Measurements from ENCODE around the gene CCDC57.

Gene CCDC57

DNA sequence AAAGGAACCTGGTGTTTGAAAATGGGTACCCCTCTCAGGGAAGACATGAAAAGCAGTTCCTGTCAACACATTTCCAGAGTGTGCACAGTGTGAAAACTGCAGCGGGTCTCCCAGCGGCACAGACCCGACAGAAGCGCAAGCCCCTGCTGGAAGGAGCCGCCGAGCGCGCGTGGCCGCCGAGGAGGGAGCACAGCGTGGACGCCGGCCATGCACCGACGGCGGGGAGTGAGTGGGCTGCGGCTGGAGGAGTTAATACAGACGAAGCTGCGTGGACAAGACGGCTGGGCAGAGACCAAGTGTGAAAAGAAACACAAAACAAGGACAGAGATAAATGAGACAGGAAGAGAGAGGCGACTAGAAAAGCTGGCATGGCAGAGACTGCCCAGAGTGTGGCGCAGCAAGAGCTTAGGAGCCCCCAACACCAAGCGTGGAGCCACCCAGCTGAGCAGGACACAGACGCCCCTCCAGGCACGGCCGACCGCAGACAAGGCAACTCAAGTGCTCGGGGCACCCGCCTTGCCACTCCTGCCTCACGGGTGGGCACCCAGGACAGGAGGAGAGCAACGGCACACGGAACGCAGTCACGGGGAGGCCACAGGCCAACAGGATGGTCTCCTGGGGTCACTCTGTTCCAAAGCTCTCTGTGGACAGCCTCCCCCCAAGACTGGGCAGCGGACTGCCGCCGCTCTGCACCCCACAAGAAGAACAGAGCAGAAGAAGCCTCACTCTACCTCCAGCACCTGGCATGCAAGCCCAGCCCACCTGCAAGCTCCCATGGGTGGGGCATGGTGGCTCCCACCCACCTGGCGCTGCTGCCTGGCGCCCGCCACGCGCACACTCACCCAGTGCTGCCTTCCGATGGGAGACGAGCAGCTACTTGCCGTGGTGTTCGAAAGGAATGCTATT, 32.7 kb upstream of the CCDC57 start:
- H3K27me3 ChIP-seq (ENCODE audit: low read depth, low read length), result no peaks in the 10 kb centered on the region
- no peak overlapping the region for H3K27ac ChIP-seq (ENCODE audit: low read length)
- H3K4me1 ChIP-seq (ENCODE audit: control insufficient read depth in 1 of 2, insufficient read depth in 2 of 2, low read length in 2 of 2), result peaks cover 35 to 81% of the 10 kb centered on the region in 2 donors
- no peaks in the 10 kb centered on the region for H3K9me3 ChIP-seq (ENCODE audit: control insufficient read depth in 1 of 2, low read length in 2 of 2)
- peaks cover 67% of the 10 kb centered on the region in 2 donors for H3K36me3 ChIP-seq (ENCODE audit: control insufficient read depth in 1 of 2, insufficient read depth in 2 of 2, low read length in 2 of 2)
- no peak overlapping the region for H3K4me3 ChIP-seq (ENCODE audit: low read depth in 1 of 2, low read length in 2 of 2)

DNA sequence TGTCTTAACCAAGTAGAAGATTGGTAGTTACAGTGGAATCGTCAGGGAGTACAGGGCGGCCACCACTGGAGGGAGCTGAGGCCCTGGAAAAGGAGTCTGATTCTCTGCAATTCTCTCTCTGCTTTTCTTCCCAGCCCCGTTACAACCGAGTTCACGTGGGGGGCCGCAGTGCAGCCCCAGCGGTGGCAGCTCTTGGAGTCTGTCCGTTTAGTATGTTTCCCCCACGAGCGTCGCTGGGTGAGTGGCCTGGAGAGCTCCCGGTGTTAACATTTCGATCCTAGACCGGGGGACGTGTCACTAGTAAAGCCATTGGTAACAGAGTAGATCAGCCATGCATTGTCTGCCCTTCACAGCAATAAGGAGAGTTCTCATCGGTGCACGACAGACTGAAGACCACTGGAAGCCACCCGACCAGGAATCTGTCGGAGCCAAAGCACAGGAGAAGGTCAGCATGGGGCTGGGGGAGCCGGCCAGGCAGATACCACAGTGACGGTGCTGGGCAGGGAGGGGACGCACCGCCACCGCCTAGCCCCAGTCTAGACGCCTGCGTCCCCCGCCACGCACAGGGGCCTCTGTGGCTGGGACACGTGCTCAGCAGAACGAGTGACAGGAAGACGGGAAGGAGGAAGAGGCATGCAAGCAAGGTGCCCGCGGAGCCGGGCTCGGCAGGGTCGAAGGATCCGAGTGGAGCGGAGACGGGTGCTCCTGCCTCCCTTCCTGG, 31.9 kb upstream of the CCDC57 start:
- H3K27ac ChIP-seq (ENCODE audit: low read length), result no peak overlapping the region
- no peaks in the 10 kb centered on the region for H3K9me3 ChIP-seq (ENCODE audit: control insufficient read depth in 1 of 2, low read length in 2 of 2)
- H3K4me1 ChIP-seq (ENCODE audit: control insufficient read depth in 1 of 2, insufficient read depth in 2 of 2, low read length in 2 of 2), result peaks cover 35 to 86% of the 10 kb centered on the region in 2 donors

DNA sequence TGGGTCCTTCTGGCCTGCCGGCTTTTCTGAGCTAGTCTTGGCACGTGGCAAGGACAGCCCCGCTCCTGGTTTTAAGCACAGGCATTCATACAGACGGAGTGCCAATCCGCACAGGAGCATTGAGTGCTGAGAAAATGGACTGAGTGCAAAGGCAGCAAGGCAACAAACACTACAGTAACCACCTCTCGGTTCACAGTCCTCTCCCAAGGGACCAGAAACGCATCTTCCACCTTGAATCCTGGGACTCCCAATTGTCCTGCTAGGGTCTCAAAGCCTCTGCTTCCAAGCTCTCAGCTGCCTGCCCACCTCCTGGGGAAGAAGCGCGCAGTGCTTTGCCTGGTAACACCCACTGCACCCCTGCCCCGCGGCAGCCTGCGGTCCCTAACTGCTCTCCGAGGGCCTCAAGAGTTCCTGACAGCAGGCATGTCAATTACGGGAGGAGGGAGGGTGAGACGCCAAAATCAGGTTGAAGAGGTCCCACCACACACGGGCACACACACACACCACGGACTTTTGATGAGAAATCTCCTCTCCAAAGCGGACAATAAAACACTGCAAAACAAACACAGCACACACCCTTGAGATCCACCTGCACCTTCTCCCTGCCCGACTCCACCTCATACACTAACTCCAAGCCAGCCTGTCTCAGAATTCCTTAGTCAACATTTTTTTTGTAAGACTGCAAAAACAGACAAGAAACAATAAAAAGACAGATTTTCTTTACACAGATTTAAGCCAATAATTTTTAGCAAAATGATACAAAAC, 31.2 kb upstream of the CCDC57 start:
- Histone ChIP-seq H3K36me3 (ENCODE audit: control insufficient read depth in 1 of 2, insufficient read depth in 2 of 2, low read length in 2 of 2) (peaks cover 52 to 55% of the 10 kb centered on the region in 2 donors), H3K4me1 (ENCODE audit: control insufficient read depth in 1 of 2, insufficient read depth in 2 of 2, low read length in 2 of 2) (peaks cover 35 to 91% of the 10 kb centered on the region in 2 donors), H3K27ac (ENCODE audit: low read length) (no peak overlapping the region)

More for the DNA sequence above, 31.9 kb upstream of the CCDC57 start:
- peaks cover 59% of the 10 kb centered on the region in 2 donors for H3K36me3 ChIP-seq (ENCODE audit: control insufficient read depth in 1 of 2, insufficient read depth in 2 of 2, low read length in 2 of 2)
- no peak overlapping the region for H3K4me3 ChIP-seq (ENCODE audit: low read depth in 1 of 2, low read length in 2 of 2)
- H3K27me3 ChIP-seq (ENCODE audit: low read depth, low read length), result no peaks in the 10 kb centered on the region

GRCh38 chr17:82242977-82243647, 30.5 kb upstream of the CCDC57 start:
- Histone ChIP-seq H3K36me3 (ENCODE audit: control insufficient read depth in 1 of 2, insufficient read depth in 2 of 2, low read length in 2 of 2) (peaks cover 45 to 48% of the 10 kb centered on the region in 2 donors), H3K4me1 (ENCODE audit: control insufficient read depth in 1 of 2, insufficient read depth in 2 of 2, low read length in 2 of 2) (peaks cover 35 to 92% of the 10 kb centered on the region in 2 donors), H3K9me3 (ENCODE audit: control insufficient read depth in 1 of 2, low read length in 2 of 2) (no peaks in the 10 kb centered on the region), H3K4me3 (ENCODE audit: low read depth in 1 of 2, low read length in 2 of 2) (no peak overlapping the region), H3K27me3 (ENCODE audit: low read depth, low read length) (no peaks in the 10 kb centered on the region), H3K27ac (ENCODE audit: low read length) (no peak overlapping the region)

More for the DNA sequence above, 31.2 kb upstream of the CCDC57 start:
- no peaks in the 10 kb centered on the region for H3K9me3 ChIP-seq (ENCODE audit: control insufficient read depth in 1 of 2, low read length in 2 of 2)
- no peaks in the 10 kb centered on the region for H3K27me3 ChIP-seq (ENCODE audit: low read depth, low read length)
- H3K4me3 ChIP-seq (ENCODE audit: low read depth in 1 of 2, low read length in 2 of 2), result no peak overlapping the region

GRCh38 chr17:82242698-82242976, 30.0 kb upstream of the CCDC57 start:
- peaks cover 35 to 92% of the 10 kb centered on the region in 2 donors for H3K4me1 ChIP-seq (ENCODE audit: control insufficient read depth in 1 of 2, insufficient read depth in 2 of 2, low read length in 2 of 2)
- peaks cover 40 to 43% of the 10 kb centered on the region in 2 donors for H3K36me3 ChIP-seq (ENCODE audit: control insufficient read depth in 1 of 2, insufficient read depth in 2 of 2, low read length in 2 of 2)
- no peak overlapping the region for H3K4me3 ChIP-seq (ENCODE audit: low read depth in 1 of 2, low read length in 2 of 2)
- H3K9me3 ChIP-seq (ENCODE audit: control insufficient read depth in 1 of 2, low read length in 2 of 2), result no peaks in the 10 kb centered on the region
- H3K27ac ChIP-seq (ENCODE audit: low read length), result no peak overlapping the region
- H3K27me3 ChIP-seq (ENCODE audit: low read depth, low read length), result no peaks in the 10 kb centered on the region

- Histone ChIP-seq H3K4me1 (ENCODE audit: control insufficient read depth in 1 of 2, insufficient read depth in 2 of 2, low read length in 2 of 2) (peaks cover 31 to 88% of the 10 kb centered on the region in 2 donors), H3K4me3 (ENCODE audit: low read depth in 1 of 2, low read length in 2 of 2) (peak overlapping the region in 1 of 2 donors; percentile 9), H3K9me3 (ENCODE audit: control insufficient read depth in 1 of 2, low read length in 2 of 2) (no peaks in the 10 kb centered on the region), H3K36me3 (ENCODE audit: control insufficient read depth in 1 of 2, insufficient read depth in 2 of 2, low read length in 2 of 2) (peaks cover 38 to 41% of the 10 kb centered on the region in 2 donors), H3K27me3 (ENCODE audit: low read depth, low read length) (no peaks in the 10 kb centered on the region), H3K27ac (ENCODE audit: low read length) (peak overlapping the region; percentile 16)
These were observed 29.5 kb upstream of the CCDC57 start for GRCh38 chr17:82241926-82242697.

DNA sequence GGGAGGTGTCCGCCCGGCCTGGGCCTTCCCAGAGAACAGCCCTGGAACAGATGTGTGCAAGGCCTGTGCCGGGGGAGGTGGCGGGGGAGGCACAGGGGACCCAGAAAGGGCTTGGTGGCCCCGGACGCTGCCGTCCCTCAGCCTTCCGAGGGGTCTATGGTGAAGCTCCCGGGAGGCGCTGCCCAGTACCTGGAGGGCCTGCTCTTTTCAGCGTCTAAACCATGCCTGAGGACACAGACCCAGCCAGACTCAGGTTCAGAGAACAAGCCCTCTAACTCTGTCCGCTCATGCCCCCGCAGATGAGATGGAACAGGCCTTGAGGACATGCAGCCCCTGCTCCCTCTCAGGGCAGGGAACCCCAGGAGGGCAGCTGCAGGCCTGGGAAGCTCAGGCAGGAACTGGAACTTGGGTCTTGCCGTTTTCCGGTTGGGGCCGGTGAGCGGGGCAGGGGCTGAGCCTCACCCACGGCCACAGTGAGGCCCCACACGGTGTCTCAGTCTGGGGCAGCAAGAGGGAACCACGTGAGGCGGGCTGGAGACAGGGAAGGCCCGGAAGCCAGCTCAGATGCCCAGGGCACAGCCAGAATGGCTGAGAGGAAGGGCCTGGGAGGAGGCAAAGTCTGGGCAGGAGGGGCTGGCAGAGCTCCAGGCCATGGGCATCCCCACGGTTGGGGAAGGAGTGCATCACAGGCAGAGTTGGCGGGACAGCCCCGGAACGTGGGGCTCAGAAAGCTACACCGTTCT, 28.7 kb upstream of the CCDC57 start:
- no peaks in the 10 kb centered on the region for H3K27me3 ChIP-seq (ENCODE audit: low read depth, low read length)
- H3K4me3 ChIP-seq (ENCODE audit: low read depth in 1 of 2, low read length in 2 of 2), result peak overlapping the region in 1 of 2 donors; percentile 9
- peaks cover 26 to 86% of the 10 kb centered on the region in 2 donors for H3K4me1 ChIP-seq (ENCODE audit: control insufficient read depth in 1 of 2, insufficient read depth in 2 of 2, low read length in 2 of 2)
- peaks cover 31 to 35% of the 10 kb centered on the region in 2 donors for H3K36me3 ChIP-seq (ENCODE audit: control insufficient read depth in 1 of 2, insufficient read depth in 2 of 2, low read length in 2 of 2)
- peak overlapping the region; percentile 16 for H3K27ac ChIP-seq (ENCODE audit: low read length)
- no peaks in the 10 kb centered on the region for H3K9me3 ChIP-seq (ENCODE audit: control insufficient read depth in 1 of 2, low read length in 2 of 2)

DNA sequence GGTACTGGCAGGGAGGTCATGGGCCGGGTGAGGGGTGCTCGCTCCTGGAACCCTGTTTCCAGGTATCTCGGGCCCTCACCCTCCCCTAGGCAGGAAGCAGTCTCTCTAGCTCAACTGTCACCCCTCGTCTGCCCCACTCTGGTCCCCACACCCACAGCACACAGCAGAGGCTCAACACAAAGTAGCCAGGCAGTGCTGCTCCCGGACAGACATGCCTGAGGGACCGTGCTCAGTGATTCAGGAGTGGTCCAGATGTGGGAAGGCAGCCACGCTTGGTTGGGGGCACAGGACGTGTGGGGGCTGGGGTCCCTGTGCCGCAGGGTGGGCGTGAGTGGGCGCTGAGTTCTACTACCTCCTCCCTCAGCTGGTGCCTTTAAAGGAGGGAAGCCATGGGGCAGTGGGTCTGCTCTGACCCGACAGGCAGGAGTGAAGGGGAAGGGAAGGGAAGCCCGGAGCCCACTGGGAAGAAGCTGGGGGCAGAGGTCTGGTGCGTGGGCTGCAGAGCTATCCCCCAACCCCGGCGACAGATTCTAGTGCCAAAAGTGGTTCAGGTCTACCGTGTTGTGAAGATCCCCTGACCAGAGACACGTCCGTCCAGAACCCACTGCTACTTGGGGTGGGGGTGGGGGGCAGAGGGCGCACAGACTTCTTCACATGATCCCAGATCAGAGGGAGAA, 28.0 kb upstream of the CCDC57 start:
- H3K27ac ChIP-seq (ENCODE audit: low read length), result no peak overlapping the region
- peaks cover 26 to 86% of the 10 kb centered on the region in 2 donors for H3K4me1 ChIP-seq (ENCODE audit: control insufficient read depth in 1 of 2, insufficient read depth in 2 of 2, low read length in 2 of 2)
- no peaks in the 10 kb centered on the region for H3K27me3 ChIP-seq (ENCODE audit: low read depth, low read length)
- H3K36me3 ChIP-seq (ENCODE audit: control insufficient read depth in 1 of 2, insufficient read depth in 2 of 2, low read length in 2 of 2), result peaks cover 23 to 29% of the 10 kb centered on the region in 2 donors
- no peak overlapping the region for H3K4me3 ChIP-seq (ENCODE audit: low read depth in 1 of 2, low read length in 2 of 2)
- H3K9me3 ChIP-seq (ENCODE audit: control insufficient read depth in 1 of 2, low read length in 2 of 2), result no peaks in the 10 kb centered on the region

- no peak overlapping the region for H3K27ac ChIP-seq (ENCODE audit: low read length)
- no peak overlapping the region for H3K4me3 ChIP-seq (ENCODE audit: low read depth in 1 of 2, low read length in 2 of 2)
- H3K4me1 ChIP-seq (ENCODE audit: control insufficient read depth in 1 of 2, insufficient read depth in 2 of 2, low read length in 2 of 2), result peaks cover 26 to 86% of the 10 kb centered on the region in 2 donors
- H3K9me3 ChIP-seq (ENCODE audit: control insufficient read depth in 1 of 2, low read length in 2 of 2), result no peaks in the 10 kb centered on the region
- no peaks in the 10 kb centered on the region for H3K27me3 ChIP-seq (ENCODE audit: low read depth, low read length)
- H3K36me3 ChIP-seq (ENCODE audit: control insufficient read depth in 1 of 2, insufficient read depth in 2 of 2, low read length in 2 of 2), result peaks cover 17 to 23% of the 10 kb centered on the region in 2 donors
These were observed 27.4 kb upstream of the CCDC57 start for GRCh38 chr17:82239926-82240505.

Measured in muscle layer of duodenum (tissue), 2 donors.